Memory B cell (primary cell): ENCODE results near the gene TEK.
A peak's percentile ranks its signal among the peaks of the same experiment; 100 is the strongest.
"Not testable (repeated sequence)": the region's sequence is repeated elsewhere in the genome, so short reads cannot be mapped to it uniquely, and the experiment has no call there.

Experiments used
- ATAC-seq: fragments of 150-1000 bp; cut with Tn5 transposase; 2 replicates; pipeline ENCODE4 v1.10.0; 2021; ENCODE audit warnings: low read depth, mild to moderate bottlenecking, moderate library complexity
- DNase-seq, 2 donors: peaks; one replicate each; pipeline ENCODE4 v3.0.0; 2022; ENCODE audit warnings: low spot score in 2 of 2
- H3K27ac Mint-ChIP-seq: one replicate; pipeline ENCODE4 v1.8.0; 2022; ENCODE audit warnings: mild to moderate bottlenecking, moderate library complexity, mixed read lengths
- H3K27me3 Mint-ChIP-seq: one replicate; pipeline ENCODE4 v1.8.0; 2022; ENCODE audit warnings: mixed read lengths
- H3K36me3 Mint-ChIP-seq: one replicate; pipeline ENCODE4 v1.8.0; 2022; ENCODE audit warnings: mild to moderate bottlenecking, mixed read lengths
- H3K4me1 Mint-ChIP-seq: one replicate; pipeline ENCODE4 v1.8.0; 2022; ENCODE audit warnings: mixed read lengths
- H3K4me3 Mint-ChIP-seq: one replicate; pipeline ENCODE4 v1.8.0; 2022; ENCODE audit warnings: mild to moderate bottlenecking, moderate library complexity, mixed read lengths
- H3K9me3 Mint-ChIP-seq: one replicate; pipeline ENCODE4 v1.8.0; 2022; ENCODE audit warnings: mixed read lengths

TEK gene

DNA sequence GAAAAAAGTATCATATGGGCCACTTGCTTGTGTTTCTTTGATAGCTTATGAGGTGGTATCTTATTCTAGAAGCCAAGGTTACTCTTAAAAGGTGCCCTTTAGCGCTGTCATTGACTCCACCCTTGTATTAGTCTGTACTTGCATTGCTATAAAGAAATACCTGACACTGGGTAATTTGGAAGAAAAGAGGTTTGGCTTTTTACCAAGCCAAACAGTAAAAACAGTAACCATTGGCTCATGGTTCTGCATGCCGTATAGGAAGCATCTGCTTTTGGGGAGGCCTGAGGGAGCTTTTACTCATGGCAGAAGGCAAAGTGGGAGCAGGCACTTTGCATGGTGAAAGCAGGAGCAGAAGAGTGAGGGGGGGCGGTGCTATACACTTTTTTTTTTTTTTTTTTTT is 87.4 kb downstream of the TEK start:
- Mint-ChIP-seq H3K36me3 (no peaks in the 10 kb centered on the region), H3K27ac (no peak overlapping the region), H3K4me1 (no peaks in the 10 kb centered on the region), H3K27me3 (no peaks in the 10 kb centered on the region), H3K9me3 (no peaks in the 10 kb centered on the region), H3K4me3 (no peak overlapping the region)
- ATAC-seq (no peak), DNase-seq (no peak)

DNA sequence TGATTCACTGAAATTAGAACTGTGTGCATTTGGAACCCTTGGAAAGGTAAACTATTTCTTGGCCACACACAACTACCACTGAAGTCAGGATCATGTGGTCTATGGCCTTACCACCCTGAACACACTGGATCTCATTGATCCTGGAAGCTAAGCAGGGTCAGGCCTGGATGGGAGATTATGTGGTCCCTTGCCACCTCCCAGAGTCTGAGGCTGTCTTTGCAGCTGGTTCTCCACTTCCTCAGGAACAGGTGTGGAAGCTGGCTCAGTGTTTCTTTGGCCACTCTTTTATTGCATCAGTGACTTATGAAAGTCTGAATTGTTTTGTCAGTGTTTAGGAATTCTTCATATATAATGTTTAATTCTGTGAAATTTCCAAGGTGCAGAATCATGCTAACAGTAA is 89.2 kb downstream of the TEK start:
- Mint-ChIP-seq H3K4me3 (no peak overlapping the region), H3K27me3 (peaks cover 3% of the 10 kb centered on the region), H3K4me1 (no peaks in the 10 kb centered on the region), H3K36me3 (no peaks in the 10 kb centered on the region), H3K9me3 (no peaks in the 10 kb centered on the region), H3K27ac (no peak overlapping the region)
- ATAC-seq (no peak), DNase-seq (no peak)

DNA sequence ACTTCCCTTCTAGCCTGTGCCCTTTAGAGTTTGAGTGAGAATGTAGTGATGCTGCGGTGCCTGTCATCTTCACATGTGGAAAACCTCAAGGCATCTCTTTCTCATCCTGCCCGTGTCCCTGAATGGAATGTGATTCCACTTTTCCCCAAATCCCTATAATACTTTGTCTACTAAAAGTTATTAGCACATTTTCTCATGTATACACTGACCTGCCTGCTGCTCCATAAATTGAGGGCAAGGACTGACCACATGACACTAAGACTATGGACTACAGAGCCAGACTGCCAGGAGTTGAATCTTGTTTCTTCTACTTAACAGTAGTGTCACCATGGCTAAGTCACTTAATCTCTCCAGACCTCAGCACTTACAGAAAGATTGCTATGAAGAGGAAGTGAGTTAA is 93.0 kb downstream of the TEK start:
- H3K36me3 Mint-ChIP-seq, result no peaks in the 10 kb centered on the region
- no peaks in the 10 kb centered on the region for H3K4me1 Mint-ChIP-seq
- DNase-seq (no peak), ATAC-seq (no peak)
- H3K27me3 Mint-ChIP-seq, result peaks cover 3% of the 10 kb centered on the region
- H3K27ac Mint-ChIP-seq, result no peak overlapping the region
- H3K9me3 Mint-ChIP-seq, result no peaks in the 10 kb centered on the region
- no peak overlapping the region for H3K4me3 Mint-ChIP-seq

DNA sequence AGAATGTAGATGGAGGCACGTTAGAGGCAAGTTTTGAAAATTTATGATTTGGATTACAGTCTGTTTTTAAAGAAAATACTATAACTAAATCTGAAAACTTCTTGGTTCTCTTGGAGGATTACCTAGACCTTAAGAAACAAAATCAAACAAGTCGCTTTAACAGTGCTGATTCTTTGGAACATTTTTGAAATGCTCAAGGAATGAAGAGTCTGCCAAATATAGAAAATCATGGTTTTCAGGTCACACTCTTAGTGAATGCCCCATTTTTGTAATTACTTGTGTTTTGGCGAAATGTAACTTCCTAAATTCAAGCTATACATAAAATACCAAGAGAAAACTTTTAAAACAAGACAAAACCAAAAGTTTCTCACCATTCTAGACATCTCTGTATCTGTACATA is 94.8 kb downstream of the TEK start:
- Mint-ChIP-seq H3K9me3 (no peaks in the 10 kb centered on the region), H3K4me3 (no peak overlapping the region), H3K36me3 (no peaks in the 10 kb centered on the region), H3K27ac (no peak overlapping the region), H3K4me1 (no peaks in the 10 kb centered on the region), H3K27me3 (peaks cover 3% of the 10 kb centered on the region)
- ATAC-seq (no peak), DNase-seq (no peak)

DNA sequence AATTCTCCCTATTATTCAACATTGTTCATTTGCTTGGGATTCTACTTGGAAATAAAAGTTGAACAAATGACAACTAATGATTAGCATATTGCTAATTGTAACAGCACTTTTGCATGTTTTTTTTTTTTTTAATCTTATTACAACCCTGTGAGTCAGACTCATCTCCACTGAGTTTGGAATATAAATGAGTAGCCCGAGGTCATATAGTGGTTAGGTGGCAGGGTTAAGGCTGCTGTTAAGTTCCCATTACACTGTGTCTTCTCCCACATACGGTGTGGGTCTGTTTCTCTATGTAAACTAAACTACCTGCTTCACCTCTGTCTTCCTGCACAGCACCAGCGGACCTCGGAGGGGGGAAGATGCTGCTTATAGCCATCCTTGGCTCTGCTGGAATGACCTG is 95.6 kb downstream of the TEK start:
- Mint-ChIP-seq H3K27ac (no peak overlapping the region), H3K4me1 (no peaks in the 10 kb centered on the region), H3K36me3 (no peaks in the 10 kb centered on the region), H3K27me3 (peaks cover 3% of the 10 kb centered on the region), H3K9me3 (no peaks in the 10 kb centered on the region), H3K4me3 (no peak overlapping the region)
- DNase-seq (no peak), ATAC-seq (no peak)

DNA sequence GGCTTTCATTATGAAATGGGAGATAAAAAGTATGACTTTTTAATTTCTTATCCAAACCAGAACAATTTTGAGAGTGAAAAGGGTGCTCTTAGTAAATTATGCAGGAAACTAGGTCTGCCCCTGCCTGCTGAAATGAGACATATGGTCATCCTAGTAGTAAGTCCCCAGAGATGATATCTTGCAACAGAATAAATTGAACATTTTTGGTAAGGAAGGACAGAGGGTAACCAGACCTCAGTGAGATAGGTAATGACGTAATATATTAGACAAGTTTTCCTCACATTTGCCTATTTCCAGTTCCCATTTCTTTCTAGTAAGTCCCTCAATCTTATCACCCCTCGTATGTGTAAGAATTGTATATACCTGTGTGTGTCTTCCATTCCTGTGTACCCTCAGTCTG is 96.2 kb downstream of the TEK start:
- DNase-seq, result no peak
- H3K4me3 Mint-ChIP-seq, result no peak overlapping the region
- H3K9me3 Mint-ChIP-seq, result no peaks in the 10 kb centered on the region
- H3K4me1 Mint-ChIP-seq, result no peaks in the 10 kb centered on the region
- no peaks in the 10 kb centered on the region for H3K36me3 Mint-ChIP-seq
- H3K27ac Mint-ChIP-seq, result no peak overlapping the region
- H3K27me3 Mint-ChIP-seq, result peaks cover 4% of the 10 kb centered on the region
- no peak for ATAC-seq

DNA sequence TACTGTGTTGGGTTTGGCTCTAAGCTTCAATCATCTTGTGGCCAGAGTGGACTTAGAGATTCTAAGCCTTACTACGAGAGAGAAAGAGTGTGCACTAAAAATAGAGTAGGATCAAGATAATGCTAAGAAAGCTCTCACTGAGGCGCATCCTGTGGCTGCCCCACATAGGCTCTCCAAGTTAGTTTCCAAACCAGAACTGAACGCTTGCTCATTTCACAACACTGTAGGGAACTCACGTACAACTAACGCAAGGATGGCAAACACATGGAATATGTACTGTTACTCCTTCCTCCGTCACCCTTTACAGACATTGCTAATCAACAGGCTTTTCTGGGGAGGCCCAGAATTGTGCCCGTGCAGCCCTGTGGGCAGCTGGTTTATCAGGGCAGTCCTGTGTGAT is 97.0 kb downstream of the TEK start:
- Mint-ChIP-seq H3K4me1 (no peaks in the 10 kb centered on the region), H3K36me3 (no peaks in the 10 kb centered on the region), H3K27me3 (peaks cover 6% of the 10 kb centered on the region), H3K9me3 (no peaks in the 10 kb centered on the region), H3K4me3 (no peak overlapping the region), H3K27ac (no peak overlapping the region)
- ATAC-seq (no peak), DNase-seq (no peak)

DNA sequence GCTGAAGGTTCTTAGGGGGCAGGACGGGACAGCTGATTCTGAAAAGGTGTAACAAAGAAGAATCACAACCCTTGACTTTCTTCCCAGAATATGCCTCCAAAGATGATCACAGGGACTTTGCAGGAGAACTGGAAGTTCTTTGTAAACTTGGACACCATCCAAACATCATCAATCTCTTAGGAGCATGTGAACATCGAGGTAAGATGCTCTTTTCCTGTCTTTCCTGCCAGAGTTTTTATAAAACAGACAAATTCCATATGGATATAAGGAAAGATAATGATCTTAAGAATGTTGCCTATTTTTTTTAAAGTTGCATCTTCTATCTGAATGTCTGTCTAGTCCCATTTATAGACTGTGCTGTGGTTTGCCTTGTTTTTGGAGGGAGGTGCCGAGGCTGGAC is 100.0 kb downstream of the TEK start:
- Mint-ChIP-seq H3K36me3 (no peaks in the 10 kb centered on the region), H3K4me1 (no peaks in the 10 kb centered on the region), H3K27ac (no peak overlapping the region), H3K4me3 (no peak overlapping the region), H3K27me3 (peaks cover 3% of the 10 kb centered on the region), H3K9me3 (no peaks in the 10 kb centered on the region)
- DNase-seq (no peak), ATAC-seq (no peak)

DNA sequence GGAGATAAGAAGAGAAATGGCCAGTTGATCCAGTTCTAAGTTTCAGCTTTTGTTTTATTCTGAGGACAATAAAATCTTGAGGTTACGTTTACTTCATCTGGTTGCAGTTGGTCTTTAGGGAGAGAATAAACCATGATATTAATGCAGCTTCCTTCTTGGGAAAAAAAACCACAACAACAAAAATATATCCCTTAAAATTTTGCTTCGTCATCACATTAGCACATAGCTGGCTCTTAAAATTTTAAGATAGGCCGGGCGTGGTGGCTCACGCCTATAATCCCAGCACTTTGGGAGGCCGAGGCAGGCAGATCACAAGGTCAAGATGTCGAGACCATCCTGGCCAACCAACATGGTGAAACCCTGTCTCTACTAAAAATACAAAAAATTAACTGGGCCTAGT is 101.6 kb downstream of the TEK start:
- DNase-seq (no peak), ATAC-seq (no peak)
- peaks cover 3% of the 10 kb centered on the region for H3K27me3 Mint-ChIP-seq
- H3K9me3 Mint-ChIP-seq, result no peaks in the 10 kb centered on the region
- no peak overlapping the region for H3K27ac Mint-ChIP-seq
- H3K4me3 Mint-ChIP-seq, result no peak overlapping the region
- no peaks in the 10 kb centered on the region for H3K36me3 Mint-ChIP-seq
- no peaks in the 10 kb centered on the region for H3K4me1 Mint-ChIP-seq

DNA sequence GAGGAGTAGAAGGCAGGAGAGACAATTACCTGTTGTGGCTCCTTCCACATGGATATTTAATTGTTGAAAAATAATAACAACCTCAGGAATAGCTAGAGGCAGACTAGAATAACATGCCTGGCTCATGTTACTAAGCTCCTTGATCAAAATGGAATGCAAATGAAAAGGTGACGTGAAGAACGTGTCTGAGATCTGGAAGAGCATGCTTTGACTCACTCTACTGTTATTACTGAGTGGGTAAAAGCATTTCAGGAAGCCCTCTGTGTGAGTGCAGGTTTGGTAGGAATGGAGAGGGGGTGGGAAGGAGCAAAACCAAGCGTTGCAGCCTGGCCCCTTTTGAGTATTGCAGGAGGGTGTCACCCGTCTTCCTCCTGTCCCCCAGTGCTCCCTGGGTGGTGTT is 103.2 kb downstream of the TEK start:
- DNase-seq (no peak), ATAC-seq (no peak)

DNA sequence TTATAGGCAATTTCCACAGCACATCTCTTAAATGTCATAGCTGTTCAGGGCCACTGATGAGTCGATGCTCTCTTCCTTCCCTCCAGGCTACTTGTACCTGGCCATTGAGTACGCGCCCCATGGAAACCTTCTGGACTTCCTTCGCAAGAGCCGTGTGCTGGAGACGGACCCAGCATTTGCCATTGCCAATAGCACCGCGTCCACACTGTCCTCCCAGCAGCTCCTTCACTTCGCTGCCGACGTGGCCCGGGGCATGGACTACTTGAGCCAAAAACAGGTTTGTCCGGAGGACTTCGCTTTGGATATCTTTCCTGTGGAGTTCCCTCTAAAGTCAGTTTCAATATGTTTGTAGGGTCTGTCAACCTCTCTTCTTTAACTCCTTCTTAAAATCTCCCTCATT is 103.6 kb downstream of the TEK start:
- no peaks in the 10 kb centered on the region for H3K36me3 Mint-ChIP-seq
- no peak overlapping the region for H3K4me3 Mint-ChIP-seq
- H3K9me3 Mint-ChIP-seq, result no peaks in the 10 kb centered on the region
- no peak overlapping the region for H3K27ac Mint-ChIP-seq
- DNase-seq, result no peak
- H3K4me1 Mint-ChIP-seq, result no peaks in the 10 kb centered on the region
- peaks cover 3% of the 10 kb centered on the region for H3K27me3 Mint-ChIP-seq
- no peak for ATAC-seq

More for the DNA sequence above, 103.2 kb downstream of the TEK start:
- Mint-ChIP-seq H3K4me1 (no peaks in the 10 kb centered on the region), H3K36me3 (no peaks in the 10 kb centered on the region), H3K4me3 (no peak overlapping the region), H3K9me3 (no peaks in the 10 kb centered on the region), H3K27ac (no peak overlapping the region), H3K27me3 (peaks cover 3% of the 10 kb centered on the region)

DNA sequence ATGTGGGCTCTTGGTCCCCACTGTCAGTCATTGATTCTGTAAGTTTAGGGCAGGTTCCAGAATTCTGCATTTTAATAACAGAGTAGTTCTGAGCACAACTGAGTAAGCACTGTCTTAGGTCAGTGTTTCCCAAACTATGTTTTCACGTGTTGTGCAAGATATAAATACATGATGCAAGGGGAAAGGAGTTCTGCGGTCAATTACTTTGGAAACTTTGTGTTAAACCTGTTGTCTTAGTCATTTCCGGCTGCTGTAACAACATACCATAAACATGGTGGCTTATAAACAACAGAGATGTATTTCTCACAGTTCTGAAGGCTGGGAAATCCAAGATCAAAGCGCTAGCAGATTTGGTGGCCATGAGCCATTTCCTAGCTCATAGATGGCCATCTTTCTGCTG is 118.2 kb downstream of the TEK start:
- H3K27ac Mint-ChIP-seq, result no peak overlapping the region
- DNase-seq (no peak), ATAC-seq (no peak)
- H3K9me3 Mint-ChIP-seq, result peaks cover 4% of the 10 kb centered on the region
- H3K36me3 Mint-ChIP-seq, result peaks cover 2% of the 10 kb centered on the region
- no peaks in the 10 kb centered on the region for H3K27me3 Mint-ChIP-seq
- H3K4me1 Mint-ChIP-seq, result no peaks in the 10 kb centered on the region
- H3K4me3 Mint-ChIP-seq, result no peak overlapping the region

DNA sequence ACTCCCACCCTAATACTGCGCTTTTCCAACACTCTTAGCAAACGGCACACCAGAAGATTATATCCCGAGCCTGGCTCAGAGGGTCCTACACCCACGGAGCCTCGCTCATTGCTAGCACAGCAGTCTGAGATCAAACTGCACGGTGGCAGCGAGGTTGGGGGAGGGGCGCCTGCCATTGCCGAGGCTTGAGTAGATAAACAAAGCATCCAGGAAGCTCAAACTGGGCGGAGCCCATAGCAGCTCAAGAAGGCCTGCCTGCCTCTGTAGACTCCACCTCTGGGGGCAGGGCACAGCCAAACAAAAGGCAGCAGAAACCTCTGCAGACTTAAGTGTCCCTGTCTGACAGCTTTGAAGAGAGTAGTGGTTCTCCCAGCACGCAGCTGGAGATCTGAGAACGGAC is 130.6 kb downstream of the TEK start:
- not testable (repeated sequence) for ATAC-seq, H3K27me3 Mint-ChIP-seq, H3K36me3 Mint-ChIP-seq

DNA sequence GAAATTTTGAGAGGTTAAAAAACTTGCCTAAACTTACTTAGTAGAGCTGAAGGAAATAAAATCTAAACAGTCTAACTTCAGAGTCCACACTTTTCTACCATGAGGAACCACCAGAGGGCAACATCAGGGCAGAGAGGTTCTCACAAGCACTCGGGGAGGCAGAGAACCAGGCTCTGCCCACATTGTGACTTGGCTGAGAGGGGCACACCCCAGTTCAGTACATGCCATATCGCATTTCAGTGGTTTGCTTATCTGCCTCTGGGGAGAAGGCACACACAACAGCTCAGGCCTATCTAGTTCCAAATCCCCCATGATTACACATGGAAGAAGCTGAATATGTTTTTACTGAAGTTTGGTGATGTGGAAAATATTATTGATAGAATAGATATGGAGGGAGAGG is 138.7 kb downstream of the TEK start:
- Mint-ChIP-seq H3K27me3 (peaks cover 9% of the 10 kb centered on the region), H3K9me3 (peaks cover 3% of the 10 kb centered on the region), H3K4me3 (no peak overlapping the region), H3K27ac (no peak overlapping the region), H3K36me3 (peaks cover 2% of the 10 kb centered on the region), H3K4me1 (peaks cover 2% of the 10 kb centered on the region)
- peak in 1 of 2 donors; percentile 10 for DNase-seq
- ATAC-seq, result peak; percentile 62

More for the DNA sequence above, 130.6 kb downstream of the TEK start:
- not testable (repeated sequence) for DNase-seq, H3K4me3 Mint-ChIP-seq, H3K27ac Mint-ChIP-seq, H3K9me3 Mint-ChIP-seq, H3K4me1 Mint-ChIP-seq

DNA sequence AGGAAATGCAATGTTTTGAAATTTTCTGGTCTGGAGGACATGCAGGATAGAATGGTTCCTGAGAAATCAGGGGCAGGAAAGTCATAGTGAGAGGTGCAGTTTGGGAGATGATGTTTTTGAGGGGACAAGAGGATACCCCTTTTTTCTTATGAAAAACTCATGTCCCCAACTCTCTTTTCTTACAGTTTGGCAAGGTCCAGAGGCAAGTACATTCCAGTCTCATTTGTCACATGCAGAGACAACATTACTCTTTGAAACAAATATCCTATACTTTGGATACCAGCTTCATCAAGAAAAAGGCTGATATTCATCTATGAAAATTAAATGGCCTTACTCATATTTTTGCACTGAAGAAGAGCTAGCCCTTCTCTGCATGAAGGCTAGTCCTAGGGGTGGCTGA is 139.7 kb downstream of the TEK start:
- H3K4me1 Mint-ChIP-seq, result peaks cover 2% of the 10 kb centered on the region

DNA sequence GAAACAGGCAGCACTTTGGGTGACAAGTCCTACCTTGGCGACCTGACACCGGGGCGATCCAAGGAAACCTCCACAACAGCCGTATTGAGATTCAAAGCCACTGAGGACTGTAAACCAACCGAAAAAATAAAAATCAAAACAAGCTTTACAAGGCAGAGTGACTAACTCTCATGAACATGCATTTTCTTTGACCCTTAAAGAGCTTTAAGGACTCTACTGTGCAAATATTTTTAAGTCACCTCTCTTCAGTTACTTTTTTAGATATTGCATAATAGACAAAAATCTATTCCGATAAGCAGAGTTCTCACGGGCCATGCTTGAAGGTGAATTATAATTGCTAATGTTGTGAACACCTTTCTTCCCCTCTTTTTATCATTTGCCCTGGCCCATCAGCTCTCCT is 149.6 kb downstream of the TEK start:
- Mint-ChIP-seq H3K27ac (no peak overlapping the region), H3K27me3 (no peaks in the 10 kb centered on the region), H3K36me3 (no peaks in the 10 kb centered on the region), H3K9me3 (peaks cover 2% of the 10 kb centered on the region), H3K4me1 (no peaks in the 10 kb centered on the region), H3K4me3 (no peak overlapping the region)
- DNase-seq (no peak), ATAC-seq (no peak)

More for the DNA sequence above, 139.7 kb downstream of the TEK start:
- ATAC-seq (no peak), DNase-seq (no peak)
- no peak overlapping the region for H3K27ac Mint-ChIP-seq
- no peaks in the 10 kb centered on the region for H3K9me3 Mint-ChIP-seq
- no peak overlapping the region for H3K4me3 Mint-ChIP-seq
- peaks cover 9% of the 10 kb centered on the region for H3K27me3 Mint-ChIP-seq
- H3K36me3 Mint-ChIP-seq, result peaks cover 2% of the 10 kb centered on the region
